ENCODE data around the gene CD22.

CD22 gene

GRCh38 chr19:35316560-35316959 lies 12.4 kb upstream of the CD22 start:
- H4K20me1 ChIP-seq (ENCODE audit: control insufficient read depth, insufficient read depth, low read depth, low read length), result no peaks in the 10 kb centered on the region
- H3K36me3 ChIP-seq (ENCODE audit: control insufficient read depth, low read length), result no peaks in the 10 kb centered on the region; the same call in 1 of the 2 replicates
- no peaks in the 10 kb centered on the region for H3K27me3 ChIP-seq (ENCODE audit: control insufficient read depth, low read length)
- peak overlapping the region; percentile 64 for H3K4me3 ChIP-seq (ENCODE audit: low read length)
- H3K79me2 ChIP-seq (ENCODE audit: control insufficient read depth, low read length), result no peaks in the 10 kb centered on the region
- peak overlapping the region; percentile 98 for H3K27ac ChIP-seq (ENCODE audit: low read depth, low read length)
- no peaks in the 10 kb centered on the region for H3K9me3 ChIP-seq (ENCODE audit: control insufficient read depth, insufficient read depth, low read length)
- TF ChIP-seq EZH2phosphoT487 (IDR thresholded peaks at IDR 0.05; ENCODE audit: borderline replicate concordance, low read length) (no peak), CTCF (IDR thresholded peaks at IDR 0.05; ENCODE audit: low read depth, low read length, poor library complexity, severe bottlenecking) (no peak)
- no peaks in the 10 kb centered on the region for H3K9me2 ChIP-seq (replicated peaks; ENCODE audit: control insufficient read depth, low read length)
- peaks cover 33% of the 10 kb centered on the region for H3F3A ChIP-seq (ENCODE audit: control insufficient read depth, insufficient read depth)
- H3K4me1 ChIP-seq (ENCODE audit: control insufficient read depth, low read length), result peaks cover 100% of the 10 kb centered on the region
- H3K4me2 ChIP-seq (ENCODE audit: low read length), result peak overlapping the region; percentile 86

- Histone ChIP-seq H3K27me3 (ENCODE audit: control insufficient read depth, low read length) (no peaks in the 10 kb centered on the region), H3K36me3 (ENCODE audit: control insufficient read depth, low read length) (no peaks in the 10 kb centered on the region; the same call in 1 of the 2 replicates), H3F3A (ENCODE audit: control insufficient read depth, insufficient read depth) (peaks cover 43% of the 10 kb centered on the region), H3K9me2 (replicated peaks; ENCODE audit: control insufficient read depth, low read length) (no peaks in the 10 kb centered on the region), H3K79me2 (ENCODE audit: control insufficient read depth, low read length) (no peaks in the 10 kb centered on the region), H3K4me1 (ENCODE audit: control insufficient read depth, low read length) (peaks cover 100% of the 10 kb centered on the region), H3K4me3 (ENCODE audit: low read length) (peak overlapping the region; percentile 64), H3K4me2 (ENCODE audit: low read length) (peak overlapping the region; percentile 86), H3K27ac (ENCODE audit: low read depth, low read length) (peak overlapping the region; percentile 98), H4K20me1 (ENCODE audit: control insufficient read depth, insufficient read depth, low read depth, low read length) (no peaks in the 10 kb centered on the region), H3K9me3 (ENCODE audit: control insufficient read depth, insufficient read depth, low read length) (peaks cover 5% of the 10 kb centered on the region; the same call in 1 of the 2 replicates)
- TF ChIP-seq EZH2phosphoT487 (IDR thresholded peaks at IDR 0.05; ENCODE audit: borderline replicate concordance, low read length) (no peak), CTCF (IDR thresholded peaks at IDR 0.05; ENCODE audit: low read depth, low read length, poor library complexity, severe bottlenecking) (no peak)
Measured at GRCh38 chr19:35317464-35318043, 11.4 kb upstream of the CD22 start.

- peaks cover 50% of the 10 kb centered on the region for H3F3A ChIP-seq (ENCODE audit: control insufficient read depth, insufficient read depth)
- no peaks in the 10 kb centered on the region for H3K9me2 ChIP-seq (replicated peaks; ENCODE audit: control insufficient read depth, low read length)
- H3K4me1 ChIP-seq (ENCODE audit: control insufficient read depth, low read length), result peaks cover 97% of the 10 kb centered on the region
- TF ChIP-seq CTCF (IDR thresholded peaks at IDR 0.05; ENCODE audit: low read depth, low read length, poor library complexity, severe bottlenecking), result no peak
- no peak for TF ChIP-seq EZH2phosphoT487 (IDR thresholded peaks at IDR 0.05; ENCODE audit: borderline replicate concordance, low read length)
- H3K4me3 ChIP-seq (ENCODE audit: low read length), result peak overlapping the region; percentile 57
- H3K36me3 ChIP-seq (ENCODE audit: control insufficient read depth, low read length), result no peaks in the 10 kb centered on the region; the same call in 1 of the 2 replicates
- H3K79me2 ChIP-seq (ENCODE audit: control insufficient read depth, low read length), result no peaks in the 10 kb centered on the region
- H3K9me3 ChIP-seq (ENCODE audit: control insufficient read depth, insufficient read depth, low read length), result peaks cover 5% of the 10 kb centered on the region; the same call in 1 of the 2 replicates
- H3K27me3 ChIP-seq (ENCODE audit: control insufficient read depth, low read length), result no peaks in the 10 kb centered on the region
- peak overlapping the region; percentile 98 for H3K27ac ChIP-seq (ENCODE audit: low read depth, low read length)
- no peaks in the 10 kb centered on the region for H4K20me1 ChIP-seq (ENCODE audit: control insufficient read depth, insufficient read depth, low read depth, low read length)
- peak overlapping the region; percentile 90 for H3K4me2 ChIP-seq (ENCODE audit: low read length)
Measured at GRCh38 chr19:35318679-35319448, 10.1 kb upstream of the CD22 start.

Data from DOHH2 (cell line).